Liver (tissue), 9 donors: ENCODE results near the gene BAHCC1. TPM values are rescaled to one million over a fixed set of nuclear protein-coding genes. Genes with fewer than 3 reads are reported as not detected.

Source experiments
- DNase-seq: peaks from one replicate; pipeline ENCODE4 v3.0.0-alpha.2; 2017; ENCODE audit warnings: low spot score
- H3K27ac ChIP-seq, 2 donors: one replicate each; pipeline ENCODE4 v1.7.0; 2013; ENCODE audit warnings: inconsistent platforms in 2 of 2, low read length in 2 of 2, control low read depth in 1 of 2, low read depth in 1 of 2, mild to moderate bottlenecking in 1 of 2
- H3K27me3 ChIP-seq, 4 donors: one replicate each; pipeline versions ENCODE4 v1.6.1 to v1.7.0; 2013; ENCODE audit warnings: low read length in 3 of 4, inconsistent platforms in 1 of 4, mild to moderate bottlenecking in 1 of 4, moderate library complexity in 1 of 4; ENCODE audit not compliant: control insufficient read depth in 4 of 4, insufficient read depth in 4 of 4
- H3K36me3 ChIP-seq, 4 donors: one replicate each; pipeline versions ENCODE4 v1.6.1 to v1.7.0; 2013; ENCODE audit warnings: low read length in 3 of 4, mild to moderate bottlenecking in 3 of 4, low read depth in 1 of 4, moderate library complexity in 1 of 4; ENCODE audit not compliant: control insufficient read depth in 4 of 4, insufficient read depth in 3 of 4
- H3K4me1 ChIP-seq, 4 donors: one replicate each; pipeline versions ENCODE4 v1.6.1 to v1.7.0; 2013; ENCODE audit warnings: low read length in 3 of 4, mild to moderate bottlenecking in 3 of 4, moderate library complexity in 1 of 4; ENCODE audit not compliant: control insufficient read depth in 4 of 4, insufficient read depth in 4 of 4
- H3K4me3 ChIP-seq, 3 donors: one replicate each; pipeline versions ENCODE4 v1.6.1 to v1.7.0; 2013; ENCODE audit warnings: low read length in 3 of 3, control low read depth in 1 of 3, low read depth in 1 of 3, mild to moderate bottlenecking in 1 of 3
- H3K9ac ChIP-seq, 2 donors: one replicate each; pipeline ENCODE4 v1.7.0; 2013; ENCODE audit warnings: low read length in 2 of 2, mild to moderate bottlenecking in 2 of 2, moderate library complexity in 2 of 2, control low read depth in 1 of 2, low read depth in 1 of 2
- H3K9me3 ChIP-seq, 4 donors: one replicate each; pipeline versions ENCODE4 v1.6.1 to v1.7.0; 2013; ENCODE audit warnings: low read length in 3 of 4; ENCODE audit not compliant: control insufficient read depth in 4 of 4
- CTCF ChIP-seq: fragments of 150-350 bp; IDR thresholded peaks from 2 replicates; pipeline ENCODE4 v1.5.1; 2017; ENCODE audit warnings: improper control_type of control experiment, low read depth, low read length; ENCODE audit not compliant: missing input control
- EGR1 ChIP-seq, 2 donors: IDR thresholded peaks; 2 replicates each; pipeline ENCODE4 v1.6.1; 2016 to 2018; ENCODE audit warnings: antibody characterized with exemption in 2 of 2, low read depth in 2 of 2
- FOXA1 ChIP-seq: IDR thresholded peaks from 2 replicates; pipeline ENCODE4 v1.6.1; 2016; ENCODE audit warnings: antibody characterized with exemption
- FOXA2 ChIP-seq: IDR thresholded peaks from 2 replicates; pipeline ENCODE4 v1.6.1; 2016; ENCODE audit warnings: antibody characterized with exemption
- GABPA ChIP-seq, 2 donors: IDR thresholded peaks in 1 of 2; conservative IDR thresholded peaks in 1 of 2; 2 replicates each; pipeline ENCODE4 v1.6.1; 2016; ENCODE audit warnings: antibody characterized with exemption in 2 of 2, mild to moderate bottlenecking in 1 of 2, moderate library complexity in 1 of 2
- JUND ChIP-seq, 2 donors: IDR thresholded peaks; 2 replicates each; pipeline ENCODE4 v1.6.1; 2016; ENCODE audit warnings: antibody characterized with exemption in 2 of 2
- MAX ChIP-seq: IDR thresholded peaks from 2 replicates; pipeline ENCODE4 v1.6.1; 2016; ENCODE audit warnings: antibody characterized with exemption
- NR2F2 ChIP-seq: IDR thresholded peaks from 2 replicates; pipeline ENCODE4 v1.6.1; 2016; ENCODE audit warnings: antibody characterized with exemption
- REST ChIP-seq: IDR thresholded peaks from 2 replicates; pipeline ENCODE4 v1.6.1; 2016; ENCODE audit warnings: antibody characterized with exemption, mild to moderate bottlenecking
- RXRA ChIP-seq, 2 donors: IDR thresholded peaks; 2 replicates each; pipeline ENCODE4 v1.6.1; 2017 to 2018; ENCODE audit warnings: antibody characterized with exemption in 2 of 2, mild to moderate bottlenecking in 1 of 2
- SP1 ChIP-seq: IDR thresholded peaks from 2 replicates; pipeline ENCODE4 v1.6.1; 2018; ENCODE audit warnings: antibody characterized with exemption, mild to moderate bottlenecking
- TAF1 ChIP-seq: conservative IDR thresholded peaks from 2 replicates; pipeline ENCODE4 v1.6.1; 2016; ENCODE audit warnings: antibody characterized with exemption, mild to moderate bottlenecking
- YY1 ChIP-seq: IDR thresholded peaks from 2 replicates; pipeline ENCODE4 v1.6.1; 2016; ENCODE audit warnings: antibody characterized with exemption, mild to moderate bottlenecking
- ZBTB33 ChIP-seq: IDR thresholded peaks from 2 replicates; pipeline ENCODE4 v1.6.1; 2016; ENCODE audit warnings: antibody characterized with exemption
- WGBS: extraction: QIAGEN DNeasy Blood & Tissue Kit; methylation state at CpG from one replicate; pipeline ENCODE4 v1.1.7; 2013; 5-methylcytosine and 5-hydroxymethylcytosine counted together
- polyA plus RNA-seq, 2 donors: library from polyadenylated mRNA; stranded (reverse) in 1 of 2; unstranded in 1 of 2; fragments of 200-250 nt in 1 of 2; fragments of >200 nt in 1 of 2; fragmentation: Nextera tagmentation in 1 of 2; extraction: Ambion mirVana in 1 of 2; gene quantifications; one replicate each; pipeline versions ENCODE4 v1.2.1 to v1.2.3, GENCODE V29; 2013 to 2015
- total RNA-seq, 2 donors: library from RNA; depleted of rRNA; stranded (reverse); fragments of >200 nt; gene quantifications; one replicate each; pipeline ENCODE4 v1.2.3, GENCODE V29; 2014
- donor health status: healthy.
- donor health status: healthy.
- donor health status: healthy.
- donor health status: healthy.
- donor health status: healthy.

BAHCC1 gene
- total and polyA plus RNA-seq, 4 donors, result 0.76 to 3.9 (median 2.5) TPM

- no peaks in the 10 kb centered on the region for H3K9me3 ChIP-seq
- H3K9ac ChIP-seq, result no peak overlapping the region
- DNase-seq, result no peak
These were observed 45.6 kb upstream of the BAHCC1 start for GRCh38 chr17:81349397-81350319.

More at GRCh38 chr17:81349397-81350319, 45.6 kb upstream of the BAHCC1 start:
- Histone ChIP-seq H3K27ac (no peak overlapping the region), H3K4me1 (peaks cover 4 to 11% (median 9%) of the 10 kb centered on the region in 4 donors), H3K36me3 (no peaks in the 10 kb centered on the region), H3K4me3 (no peak overlapping the region), H3K27me3 (no peaks in the 10 kb centered on the region)
- 92% methylated on average over 28 of the region's 28 CpGs for WGBS
- TF ChIP-seq FOXA1 (no peak), RXRA (IDR thresholded peaks at IDR 0.05) (no peak), FOXA2 (no peak), MAX (no peak), ZBTB33 (no peak), REST (no peak), NR2F2 (no peak), SP1 (no peak), EGR1 (IDR thresholded peaks at IDR 0.05; ENCODE audit: low read depth in 2 of 2) (no peak), YY1 (no peak), CTCF (no peak), JUND (IDR thresholded peaks at IDR 0.05) (no peak), TAF1 (no peak), GABPA (IDR thresholded peaks at IDR 0.05 in 1 of 2, conservative IDR thresholded peaks at IDR 0.05 in 1 of 2) (no peak)
